Measurements from ENCODE around the gene ROBO1.

The ROBO1 gene

DNA sequence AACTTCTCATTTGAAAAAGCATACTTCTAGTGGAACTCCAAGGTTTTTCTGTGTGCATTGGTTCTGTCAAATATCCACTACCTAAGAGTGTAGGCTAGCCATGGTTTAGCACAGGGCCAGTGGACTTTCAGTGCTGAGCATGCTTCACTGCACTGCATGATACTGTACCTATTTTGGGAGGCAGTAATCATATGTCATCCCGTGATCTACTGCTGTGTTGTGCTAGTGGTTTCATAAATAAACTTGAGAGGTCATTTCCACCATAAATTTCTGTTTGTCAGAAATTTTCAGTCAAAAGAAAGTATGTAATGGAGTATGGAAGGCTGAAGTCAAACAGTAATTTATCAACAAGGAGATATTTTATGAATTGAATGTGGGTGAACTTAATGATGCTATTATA, 203.6 kb downstream of the ROBO1 start:
- TF ChIP-seq, protein P1, sequence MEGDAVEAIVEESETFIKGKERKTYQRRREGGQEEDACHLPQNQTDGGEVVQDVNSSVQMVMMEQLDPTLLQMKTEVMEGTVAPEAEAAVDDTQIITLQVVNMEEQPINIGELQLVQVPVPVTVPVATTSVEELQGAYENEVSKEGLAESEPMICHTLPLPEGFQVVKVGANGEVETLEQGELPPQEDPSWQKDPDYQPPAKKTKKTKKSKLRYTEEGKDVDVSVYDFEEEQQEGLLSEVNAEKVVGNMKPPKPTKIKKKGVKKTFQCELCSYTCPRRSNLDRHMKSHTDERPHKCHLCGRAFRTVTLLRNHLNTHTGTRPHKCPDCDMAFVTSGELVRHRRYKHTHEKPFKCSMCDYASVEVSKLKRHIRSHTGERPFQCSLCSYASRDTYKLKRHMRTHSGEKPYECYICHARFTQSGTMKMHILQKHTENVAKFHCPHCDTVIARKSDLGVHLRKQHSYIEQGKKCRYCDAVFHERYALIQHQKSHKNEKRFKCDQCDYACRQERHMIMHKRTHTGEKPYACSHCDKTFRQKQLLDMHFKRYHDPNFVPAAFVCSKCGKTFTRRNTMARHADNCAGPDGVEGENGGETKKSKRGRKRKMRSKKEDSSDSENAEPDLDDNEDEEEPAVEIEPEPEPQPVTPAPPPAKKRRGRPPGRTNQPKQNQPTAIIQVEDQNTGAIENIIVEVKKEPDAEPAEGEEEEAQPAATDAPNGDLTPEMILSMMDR (conservative IDR thresholded peaks at IDR 0.05) = no peak
- TF ChIP-seq ZFX (IDR thresholded peaks at IDR 0.05) = no peak
- no peak overlapping the region for H3K27ac ChIP-seq

DNA sequence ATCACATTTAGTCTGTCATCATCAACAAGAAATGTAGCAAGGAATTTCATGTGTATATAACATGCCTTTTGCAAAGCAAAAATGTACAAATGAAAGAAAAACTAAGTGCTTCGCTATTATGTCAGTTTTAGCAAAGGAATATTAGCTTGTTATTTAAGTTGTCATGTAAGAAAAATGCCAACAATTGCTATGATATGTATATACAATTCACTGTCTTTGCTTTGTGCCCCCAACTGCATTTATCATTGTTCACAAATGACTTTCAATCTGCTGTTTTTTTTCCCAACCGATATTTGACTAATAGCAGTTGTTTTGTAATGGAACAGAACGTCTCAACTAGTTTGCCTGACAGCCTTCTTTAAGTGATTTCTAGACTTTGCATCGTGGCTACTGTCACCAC, 207.1 kb downstream of the ROBO1 start:
- TF ChIP-seq, protein P1 (conservative IDR thresholded peaks at IDR 0.05) = no peak
- no peak for TF ChIP-seq ZFX (IDR thresholded peaks at IDR 0.05)
- H3K27ac ChIP-seq = no peak overlapping the region

DNA sequence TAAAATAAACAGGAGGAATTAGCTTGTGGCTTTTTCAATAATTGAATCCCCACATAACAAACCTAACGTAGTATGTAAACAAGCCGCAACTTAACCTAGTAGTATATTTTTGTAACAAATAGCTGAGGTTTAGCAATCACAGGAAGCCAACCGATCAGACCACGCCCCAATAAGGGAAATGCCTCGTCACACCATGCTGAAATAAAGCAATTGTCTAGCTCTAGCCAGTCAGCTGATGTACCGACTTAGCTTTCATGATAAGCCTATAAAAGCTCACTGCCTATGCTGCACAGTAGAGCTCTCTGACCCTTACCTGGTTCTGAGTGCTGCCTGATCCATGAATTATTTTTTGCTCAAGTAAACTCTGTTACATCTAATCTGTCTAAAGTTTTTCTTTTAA, 208.9 kb downstream of the ROBO1 start:
- no peak overlapping the region for H3K27ac ChIP-seq
- TF ChIP-seq, protein P1 (conservative IDR thresholded peaks at IDR 0.05) = no peak
- no peak for TF ChIP-seq ZFX (IDR thresholded peaks at IDR 0.05)

DNA sequence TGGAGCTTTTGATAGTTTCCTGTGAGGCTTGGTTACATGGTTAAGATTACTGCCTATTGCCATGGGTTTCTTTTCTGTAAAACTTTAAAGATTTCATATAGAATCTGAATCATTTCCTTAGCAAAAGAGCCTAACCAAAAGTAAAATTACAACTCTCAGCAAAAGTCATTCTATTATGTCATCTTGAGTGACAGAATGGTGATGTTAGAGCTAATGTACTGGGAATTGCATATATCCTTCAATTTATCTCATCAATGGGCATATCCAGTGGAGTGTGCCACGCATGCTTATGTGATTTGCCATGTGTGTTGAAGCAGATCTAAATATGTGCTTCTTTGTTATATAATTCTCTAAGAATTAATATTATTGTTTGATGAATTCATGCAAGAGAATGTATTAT, 212.1 kb downstream of the ROBO1 start:
- H3K27ac ChIP-seq = no peak overlapping the region
- TF ChIP-seq ZFX (IDR thresholded peaks at IDR 0.05) = no peak
- TF ChIP-seq, protein P1 (conservative IDR thresholded peaks at IDR 0.05) = no peak

DNA sequence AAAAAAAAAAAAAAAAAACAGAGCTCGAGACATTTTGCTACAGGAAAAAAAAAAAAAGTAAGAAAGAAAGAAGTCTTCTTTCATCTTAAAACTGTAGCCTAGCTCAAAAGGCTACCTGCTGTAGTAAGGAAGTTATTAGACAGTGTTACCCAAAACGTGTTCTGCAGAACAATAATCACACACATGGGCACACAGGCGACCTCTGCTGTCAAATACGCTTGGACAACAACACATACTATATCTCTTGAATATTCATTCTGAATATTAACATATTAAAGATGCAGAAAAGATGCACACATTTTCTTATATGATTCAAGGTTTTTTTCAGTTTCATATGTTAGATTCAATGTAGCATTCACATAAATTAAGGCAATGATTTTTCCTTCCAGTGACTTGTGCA, 215.8 kb downstream of the ROBO1 start:
- no peak overlapping the region for H3K27ac ChIP-seq
- TF ChIP-seq, protein P1 (conservative IDR thresholded peaks at IDR 0.05) = peak; percentile 17
- no peak for TF ChIP-seq ZFX (IDR thresholded peaks at IDR 0.05)

DNA sequence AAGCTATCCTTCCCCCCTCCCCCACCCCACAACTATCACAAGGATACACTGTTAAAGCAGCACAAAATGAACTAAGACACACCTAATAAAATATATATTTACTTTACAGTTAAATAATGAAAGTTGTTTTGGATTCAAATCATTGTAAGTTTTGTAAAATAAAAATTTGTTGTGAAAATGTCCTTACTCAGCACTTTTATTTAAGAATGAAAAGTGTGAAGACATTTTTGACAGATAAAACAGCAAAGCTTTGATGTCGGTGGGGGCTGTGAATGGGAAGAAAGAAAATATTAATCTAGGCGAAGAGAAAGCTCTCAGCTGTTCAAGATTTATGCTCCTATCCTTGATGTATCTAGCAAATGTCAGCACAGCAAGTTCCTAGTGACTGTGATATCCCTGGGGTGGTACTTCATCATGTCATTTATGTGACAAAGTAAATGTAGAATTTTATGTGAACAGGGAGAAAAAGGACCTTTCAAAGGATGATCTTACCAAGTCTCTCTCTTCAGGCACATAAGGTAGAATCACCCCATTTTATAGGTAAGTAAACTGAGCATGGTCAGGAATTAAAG, 216.4 kb downstream of the ROBO1 start:
- TF ChIP-seq, protein P1 (conservative IDR thresholded peaks at IDR 0.05) = no peak
- TF ChIP-seq ZFX (IDR thresholded peaks at IDR 0.05) = no peak
- no peak overlapping the region for H3K27ac ChIP-seq

DNA sequence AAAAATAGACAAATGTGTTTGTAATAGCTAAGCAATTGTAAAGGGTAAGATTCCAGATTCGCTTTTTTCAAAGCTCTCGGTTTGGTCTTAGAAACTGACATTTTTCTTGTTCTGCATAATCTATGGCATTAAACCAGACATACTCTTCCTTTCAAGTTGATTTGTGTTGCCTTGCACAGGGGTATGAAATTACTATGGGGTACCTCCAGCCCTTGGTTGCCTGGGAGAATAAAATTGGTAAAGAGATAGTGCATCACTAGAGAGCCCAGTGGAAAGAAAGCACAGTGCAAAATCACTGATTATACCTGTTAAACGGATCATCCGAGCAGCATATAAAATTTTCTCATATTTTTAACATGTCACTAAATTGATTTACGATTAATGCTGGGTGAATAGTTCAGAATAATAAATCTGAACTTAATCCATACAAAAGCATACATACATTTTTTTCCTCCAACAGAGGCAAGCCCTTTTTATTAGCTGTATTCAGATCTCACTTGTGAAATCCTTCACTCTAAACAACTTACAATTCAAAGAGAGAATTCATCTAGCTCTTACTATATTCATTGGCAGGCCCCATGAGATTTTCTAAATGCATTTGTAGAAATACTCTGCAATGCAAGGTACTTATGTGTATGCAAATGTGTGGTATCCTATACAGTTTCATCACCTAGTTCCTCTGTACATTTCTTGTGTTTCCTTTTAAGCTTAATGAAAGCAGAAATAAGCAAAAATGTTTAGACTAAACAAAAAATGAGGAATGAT, 224.4 kb downstream of the ROBO1 start:
- TF ChIP-seq, protein P1 (conservative IDR thresholded peaks at IDR 0.05) = no peak
- no peak for TF ChIP-seq ZFX (IDR thresholded peaks at IDR 0.05)
- no peak overlapping the region for H3K27ac ChIP-seq
